NCI-H460 (cell line): ENCODE results near the gene ARL3. TPM values are rescaled to one million over a fixed set of nuclear protein-coding genes. Genes with fewer than 3 reads are reported as not detected.
A peak's percentile ranks its signal among the peaks of the same experiment; 100 is the strongest.
"Not testable (repeated sequence)": the region's sequence is repeated elsewhere in the genome, so short reads cannot be mapped to it uniquely, and the experiment has no call there.

Experiments
- DNase-seq: peaks from one replicate; pipeline ENCODE4 v3.0.0-alpha.2; 2016; ENCODE audit warnings: low read depth; ENCODE audit errors: extremely low read depth
- total RNA-seq: library from RNA; depleted of rRNA; stranded (reverse); fragments of >200 nt; shearing (Covaris generic); gene quantifications from 2 replicates; pipeline ENCODE4 v1.2.3, GENCODE V29; 2014

The ARL3 gene
- total RNA-seq, 1 experiment from 2014 or later, result 7.4 TPM

DNA sequence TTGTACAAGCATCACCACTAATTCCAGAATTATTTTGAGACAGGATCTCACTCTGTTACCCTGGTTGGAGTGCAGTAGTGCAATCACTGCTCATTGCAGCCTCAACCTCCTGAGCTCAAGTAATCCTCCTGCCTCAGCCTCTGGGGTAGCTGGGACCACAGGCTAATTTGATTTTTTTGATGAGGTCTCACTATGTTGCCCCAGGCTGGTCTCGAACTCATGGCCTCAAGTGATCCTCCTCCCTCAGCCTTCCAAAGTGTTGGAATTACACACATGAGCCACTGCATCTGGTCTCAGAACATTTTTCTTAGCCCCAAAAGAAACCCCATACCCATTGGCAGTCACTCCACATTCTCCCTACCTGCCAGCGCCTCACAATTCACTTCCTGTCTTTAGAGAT is 26.0 kb upstream of the ARL3 start:
- no peak for DNase-seq

GRCh38 chr10:102738692-102739121 is 24.5 kb upstream of the ARL3 start:
- DNase-seq, result no peak

DNA sequence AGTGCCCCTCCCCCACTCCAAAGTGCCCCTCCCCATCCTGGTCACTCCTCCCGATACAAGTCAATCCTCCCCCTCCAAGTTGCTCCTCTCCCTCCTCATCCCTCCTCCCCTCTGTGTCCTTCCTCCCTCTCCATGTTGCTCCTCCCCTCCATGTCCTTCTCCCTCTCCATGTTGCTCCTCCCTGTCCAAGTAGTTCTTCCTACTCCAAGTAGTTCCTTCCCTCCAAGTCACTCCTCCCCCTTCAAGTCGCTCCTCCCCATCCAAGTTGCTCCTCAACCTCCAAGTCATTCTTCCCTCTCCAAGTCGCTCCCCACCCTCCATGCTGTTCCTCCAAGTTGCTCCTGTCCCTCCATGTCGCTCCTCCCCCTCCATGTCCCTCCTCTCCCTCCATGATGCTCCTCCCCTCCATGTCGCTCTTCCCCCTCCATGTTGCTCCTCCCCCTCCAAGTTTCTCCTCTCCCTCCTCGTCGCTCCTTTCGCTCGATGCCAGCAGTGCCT is 20.9 kb upstream of the ARL3 start:
- no peak for DNase-seq

DNA sequence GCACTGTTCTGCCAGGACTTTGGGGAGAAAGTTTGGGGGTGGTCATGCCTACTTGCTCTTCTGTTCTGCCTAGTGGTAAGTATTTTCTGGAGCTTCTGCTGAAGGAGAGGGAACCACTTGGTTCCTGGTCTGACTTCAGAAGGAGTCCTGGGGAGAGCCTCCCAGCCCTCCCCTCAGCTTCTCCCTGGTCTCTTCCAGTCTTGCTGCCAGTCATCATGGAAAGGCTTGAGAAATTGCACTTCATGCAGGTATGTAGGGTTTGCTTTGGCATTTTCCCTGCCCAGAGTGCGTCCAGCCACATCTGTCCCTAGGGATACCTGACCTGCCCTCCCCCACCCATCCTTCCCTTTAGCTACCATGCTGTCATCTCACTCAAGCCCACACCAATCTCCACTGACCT is 18.5 kb upstream of the ARL3 start:
- no peak for DNase-seq

DNA sequence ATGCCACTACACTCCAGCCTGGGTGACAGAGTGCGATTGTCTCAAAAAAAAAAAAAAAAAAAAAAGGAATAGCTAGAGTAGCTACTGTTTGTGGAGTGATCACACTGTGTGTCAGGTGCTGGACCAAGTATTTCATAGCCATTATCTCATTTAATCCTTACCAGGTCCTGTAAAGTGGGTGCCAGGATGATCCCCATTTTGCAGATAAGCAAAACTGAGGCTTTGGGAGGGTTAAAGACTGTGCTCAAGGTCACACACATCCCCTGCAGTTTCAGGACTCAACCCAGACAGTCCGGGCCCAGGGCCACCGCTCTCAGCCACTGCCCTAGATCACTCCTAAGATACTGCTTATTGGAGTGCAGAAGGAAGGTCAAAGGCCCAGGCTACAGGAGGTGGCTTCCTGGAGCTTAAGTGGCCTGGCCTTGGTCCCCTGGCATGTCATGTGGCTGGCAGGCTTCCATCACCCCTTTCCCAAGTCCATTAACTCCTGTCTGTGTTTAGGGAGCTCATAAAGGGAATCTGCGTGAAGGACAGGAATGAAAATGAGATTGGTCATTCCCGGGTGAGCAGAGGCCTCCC is 17.1 kb upstream of the ARL3 start:
- no peak for DNase-seq

GRCh38 chr10:102729029-102730026 is 15.1 kb upstream of the ARL3 start:
- peak; percentile 75 for DNase-seq

GRCh38 chr10:102727037-102727818 is 13.0 kb upstream of the ARL3 start:
- no peak for DNase-seq

DNA sequence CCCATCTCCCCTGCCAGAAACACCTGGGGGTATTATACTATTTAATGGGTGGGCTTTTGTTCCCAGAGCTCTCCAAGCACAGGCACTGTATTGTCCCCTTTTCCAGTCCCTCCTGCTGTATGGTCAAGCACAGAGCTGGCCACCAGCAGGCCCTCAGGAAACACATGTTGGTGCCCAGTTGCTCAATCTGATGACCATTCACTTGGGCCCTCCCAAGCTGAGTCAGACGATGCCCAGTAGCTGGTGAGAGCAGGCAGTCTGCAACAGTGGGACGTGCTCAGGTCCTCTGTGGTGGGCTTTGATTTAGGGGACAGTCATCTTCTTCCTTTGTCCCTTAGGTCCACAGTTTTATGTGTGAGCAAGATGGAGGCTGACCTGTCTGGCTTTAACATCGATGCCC is 12.1 kb upstream of the ARL3 start:
- no peak for DNase-seq

DNA sequence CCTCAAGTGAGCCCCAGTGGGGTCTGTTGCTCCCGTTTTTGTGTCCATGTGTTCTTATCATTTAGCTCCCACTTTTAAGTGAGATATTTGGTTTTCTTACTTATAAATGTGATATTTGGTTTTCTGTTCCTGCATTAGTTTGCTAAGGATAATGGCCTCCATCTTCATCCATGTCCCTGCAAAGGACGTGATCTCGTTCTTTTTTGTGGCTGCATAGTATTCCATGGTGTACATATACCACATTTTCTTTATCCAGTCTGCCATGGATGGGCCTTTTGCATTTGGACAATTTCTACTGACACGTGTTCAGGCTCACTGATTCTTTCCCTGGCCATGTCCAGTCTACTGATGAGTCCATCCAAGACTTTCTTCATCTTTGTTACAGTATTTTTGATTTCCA is 9.8 kb upstream of the ARL3 start:
- no peak for DNase-seq

GRCh38 chr10:102721954-102722353 is 7.8 kb upstream of the ARL3 start:
- no peak for DNase-seq

- no peak for DNase-seq
Observed at GRCh38 chr10:102720775-102721301, 6.6 kb upstream of the ARL3 start.

GRCh38 chr10:102720337-102720736 is 6.1 kb upstream of the ARL3 start:
- DNase-seq, result no peak

- DNase-seq, result no peak
Observed at GRCh38 chr10:102718220-102718619, 4.0 kb upstream of the ARL3 start.

GRCh38 chr10:102716900-102717565 is 2.8 kb upstream of the ARL3 start:
- not testable (repeated sequence) for DNase-seq

DNA sequence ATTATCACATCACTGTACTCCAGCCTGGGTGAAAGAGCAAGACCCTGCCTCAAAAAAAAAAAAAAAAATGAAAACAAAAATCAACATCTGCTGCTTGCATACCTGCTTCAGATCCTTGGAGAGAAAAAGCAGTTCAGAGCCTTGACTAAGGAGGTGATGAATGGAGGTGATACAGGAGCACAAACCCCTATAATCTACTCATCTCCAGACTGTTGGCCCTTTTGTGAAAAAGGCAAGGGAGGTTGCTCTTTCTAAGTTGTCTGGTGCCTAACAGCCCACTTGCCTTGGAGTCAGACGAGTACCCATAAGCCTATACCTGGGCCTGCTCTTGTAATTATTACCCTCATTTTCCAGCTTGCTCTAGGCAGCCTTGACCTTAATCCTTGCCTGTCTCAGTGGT is 1.7 kb upstream of the ARL3 start:
- no peak for DNase-seq

GRCh38 chr10:102714621-102715455 is 641 bp upstream of the ARL3 start, which contains the start of gene SFXN2:
TSS of gene SFXN2 (plus strand) at chr10:102714636. CDS start at chr10:102726637, 12,001 bp downstream.
- no peak for DNase-seq

DNA sequence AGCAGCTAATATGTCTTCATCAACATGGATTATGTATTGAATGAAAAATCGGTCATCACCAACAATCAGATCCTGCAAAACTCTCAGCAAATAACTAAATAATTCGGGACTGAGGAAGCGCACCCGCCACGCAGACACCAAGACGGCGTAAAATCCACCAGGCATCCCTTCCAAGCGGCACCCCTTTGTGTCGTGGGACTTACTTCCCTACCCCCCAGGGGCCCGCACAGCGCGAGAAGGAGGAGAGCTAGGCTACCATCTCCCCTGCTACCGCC is 721 bp downstream of the ARL3 start:
- DNase-seq, result no peak

GRCh38 chr10:102712843-102713538 is 1.2 kb downstream of the ARL3 start:
- DNase-seq, result no peak

DNA sequence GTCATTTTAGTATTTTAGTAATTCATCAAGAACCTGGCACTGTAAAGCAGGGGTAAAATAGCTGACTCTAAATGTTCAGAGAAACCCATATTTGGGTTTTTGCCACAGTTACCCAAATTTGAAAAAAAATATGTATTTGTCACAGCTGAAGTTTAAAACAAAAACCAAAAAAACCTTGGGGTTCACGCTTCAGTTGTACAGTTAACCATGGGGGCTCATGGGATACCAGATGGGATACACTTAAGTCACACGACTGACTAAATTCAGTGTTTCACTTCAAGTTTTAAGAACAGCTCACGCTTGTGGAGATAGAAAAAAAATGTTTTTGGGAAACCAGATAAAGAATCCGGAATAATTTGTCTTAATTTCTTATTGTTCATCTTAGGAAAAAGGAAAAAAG is 2.1 kb downstream of the ARL3 start:
- no peak for DNase-seq
